HG03039 (cell line): ENCODE measurements around the gene EHMT2.
"Not testable (repeated sequence)": the region's sequence is repeated elsewhere in the genome, so short reads cannot be mapped to it uniquely, and the experiment has no call there.

Source experiments
- ATAC-seq: cut with Tn5 transposase; IDR thresholded peaks from one replicate; pipeline ENCODE4 v1.9.1; 2021; ENCODE audit warnings: mild to moderate bottlenecking, moderate library complexity; ENCODE audit not compliant: unreplicated experiment

The EHMT2 gene

DNA sequence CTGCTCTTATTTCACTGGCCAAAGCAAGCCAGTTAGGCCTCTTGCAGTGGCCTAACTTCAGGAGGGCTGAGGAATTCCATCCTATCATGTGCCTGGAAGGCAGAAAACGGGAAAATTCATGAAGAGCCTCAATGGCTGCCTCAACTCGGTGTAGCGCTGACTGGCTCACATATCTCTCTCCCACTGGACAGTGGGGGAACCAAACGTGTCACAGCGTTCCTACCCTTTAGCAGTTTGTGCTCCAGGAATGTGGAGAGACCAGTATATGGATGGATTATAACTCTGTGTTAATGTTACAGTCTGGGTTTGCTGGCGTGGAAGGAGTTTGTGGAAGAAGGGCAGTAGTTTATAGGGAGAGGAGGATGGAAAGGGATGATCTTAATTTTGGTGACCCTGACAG is 18.3 kb upstream of the EHMT2 start:
- no peak for ATAC-seq

DNA sequence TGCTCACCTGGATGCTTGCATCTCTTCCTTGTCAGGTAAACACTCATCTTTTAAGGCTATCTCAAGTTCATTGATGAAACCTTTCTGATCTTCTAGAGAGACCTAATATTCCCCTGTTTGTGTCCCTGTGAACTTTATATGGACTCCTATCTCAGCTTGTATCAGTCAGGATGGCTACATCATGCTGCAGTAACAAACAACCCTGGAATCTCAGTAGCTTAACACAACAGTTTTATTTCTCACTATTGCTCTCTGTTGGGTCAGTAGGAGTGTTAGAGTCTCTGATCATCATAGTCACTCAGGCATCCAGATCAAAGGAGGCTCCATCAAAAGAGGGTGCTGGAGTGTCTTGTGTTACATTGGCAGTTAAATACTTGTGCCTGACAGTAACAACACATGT is 17.9 kb upstream of the EHMT2 start:
- ATAC-seq = no peak

DNA sequence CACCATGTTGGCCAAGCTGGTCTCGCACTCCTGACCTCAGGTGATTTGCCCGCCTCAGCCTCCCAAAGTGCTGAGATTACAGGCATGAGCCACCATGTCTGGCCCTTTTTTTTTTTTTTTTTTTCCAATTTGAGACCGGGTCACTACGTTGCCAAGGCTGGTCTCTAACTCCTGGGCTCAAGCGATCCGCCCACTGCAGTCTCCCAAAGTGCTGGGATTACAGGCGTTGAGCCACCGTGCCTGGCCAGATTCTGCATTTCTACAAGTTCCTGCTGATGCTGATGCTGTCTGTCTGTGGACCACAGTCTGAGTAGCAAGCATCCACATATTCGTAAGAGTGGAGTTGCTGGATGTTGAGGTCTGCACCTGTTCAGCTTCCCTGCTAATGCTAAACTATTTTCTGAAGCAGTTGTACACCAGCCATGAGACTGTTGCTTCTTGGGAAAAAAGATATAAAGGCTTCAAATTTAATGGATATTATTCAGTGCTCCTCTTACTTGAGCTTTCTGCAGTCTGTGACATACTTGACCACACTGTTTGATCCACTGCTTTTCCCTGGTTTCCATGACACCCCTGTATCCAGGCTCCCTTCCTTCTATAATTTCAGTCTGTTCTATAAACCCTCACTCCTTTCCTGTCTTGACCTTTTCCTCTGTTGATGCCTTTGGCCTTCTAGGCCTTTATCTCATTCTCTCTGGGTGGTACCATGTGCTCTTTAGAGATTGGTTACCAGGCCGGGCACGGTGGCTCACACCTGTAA is 14.5 kb upstream of the EHMT2 start:
- no peak for ATAC-seq

DNA sequence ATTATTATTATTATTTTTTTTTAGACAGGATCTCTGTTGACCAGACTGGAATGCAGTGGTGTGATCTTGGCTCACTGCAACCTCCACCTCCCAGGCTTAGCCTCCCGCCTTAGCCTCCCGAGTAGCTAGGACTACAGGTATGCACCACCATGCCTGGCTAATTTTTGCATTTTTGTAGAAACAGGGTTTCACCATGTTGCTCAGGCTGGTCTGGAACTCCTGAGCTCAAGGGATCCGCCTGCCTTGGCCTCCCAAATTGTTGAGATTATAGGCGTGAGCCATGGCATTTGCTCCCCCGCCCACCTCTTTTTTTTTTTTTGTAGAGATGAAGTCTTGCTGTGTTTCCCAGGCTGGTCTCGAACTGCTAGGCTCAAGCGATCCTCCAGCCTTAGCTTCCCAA is 11.8 kb upstream of the EHMT2 start:
- not testable (repeated sequence) for ATAC-seq

DNA sequence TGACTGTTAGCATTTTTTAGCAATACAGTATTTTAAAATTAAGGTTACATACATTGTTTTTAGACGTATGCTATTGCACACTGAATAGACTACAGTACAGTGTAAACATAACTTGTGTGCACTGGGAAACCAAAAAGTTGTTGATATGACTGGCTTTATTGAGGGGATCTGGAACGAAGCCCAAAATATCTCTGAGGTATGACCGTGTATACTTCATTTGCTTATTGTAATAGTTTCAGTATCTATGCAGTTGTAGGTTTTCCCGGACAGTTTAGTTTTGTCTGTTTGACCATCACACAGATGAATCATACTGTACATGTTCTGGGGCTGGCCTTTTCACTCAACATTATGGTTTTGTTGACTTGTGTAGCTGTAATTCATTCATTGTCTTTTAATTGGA is 11.3 kb upstream of the EHMT2 start:
- peak; percentile 59 for ATAC-seq

DNA sequence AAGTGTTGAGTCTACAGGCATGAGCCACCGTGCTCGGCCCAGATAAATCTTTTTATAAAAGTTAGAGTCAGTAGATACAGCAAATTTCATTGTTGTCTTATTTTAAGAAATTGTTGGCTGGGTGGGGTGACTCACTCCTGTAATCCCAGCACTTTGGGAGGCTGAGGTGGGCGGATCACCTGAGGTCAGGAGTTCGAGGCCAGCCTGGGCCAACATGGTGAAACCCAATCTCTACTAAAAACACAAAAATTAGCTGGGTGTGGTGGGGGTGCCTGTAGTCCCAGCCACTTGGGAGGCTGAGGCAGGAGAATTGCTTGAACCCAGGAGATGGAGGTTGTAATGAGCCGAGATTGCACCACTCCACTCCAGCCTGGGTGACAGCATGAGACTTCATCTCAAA is 10.8 kb upstream of the EHMT2 start:
- not testable (repeated sequence) for ATAC-seq

DNA sequence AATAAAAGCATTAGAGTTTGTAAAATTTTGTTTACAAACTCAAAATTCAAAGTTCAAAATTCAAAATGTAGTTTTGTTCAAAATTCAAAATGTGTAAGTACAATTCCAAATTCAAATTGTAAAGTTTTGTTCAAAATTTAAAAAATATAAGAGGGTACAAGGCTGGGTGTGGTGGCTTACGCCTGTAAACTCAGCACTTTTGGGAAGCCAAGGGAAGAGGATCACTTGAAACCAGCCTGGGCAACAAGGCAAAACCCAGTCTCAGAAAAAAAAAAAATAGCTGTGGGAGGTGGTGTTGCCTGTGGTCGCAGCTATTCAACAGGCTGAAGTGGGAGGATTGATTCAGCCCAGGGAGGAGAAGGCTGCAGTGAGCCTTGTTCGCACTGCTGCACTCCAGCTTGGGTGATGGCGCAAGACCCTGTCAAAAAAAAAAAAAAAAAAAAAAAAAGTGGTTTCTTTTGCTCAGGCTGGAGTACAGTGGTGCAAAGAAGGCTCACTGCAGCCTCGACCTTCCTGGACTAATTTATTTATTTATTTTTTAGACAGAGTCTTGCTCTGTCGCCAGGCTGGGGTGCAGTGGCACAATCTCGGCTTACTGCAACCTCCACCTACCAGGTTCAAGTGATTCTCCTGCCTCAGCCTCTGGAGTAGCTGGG is 9.8 kb upstream of the EHMT2 start:
- ATAC-seq = no peak

DNA sequence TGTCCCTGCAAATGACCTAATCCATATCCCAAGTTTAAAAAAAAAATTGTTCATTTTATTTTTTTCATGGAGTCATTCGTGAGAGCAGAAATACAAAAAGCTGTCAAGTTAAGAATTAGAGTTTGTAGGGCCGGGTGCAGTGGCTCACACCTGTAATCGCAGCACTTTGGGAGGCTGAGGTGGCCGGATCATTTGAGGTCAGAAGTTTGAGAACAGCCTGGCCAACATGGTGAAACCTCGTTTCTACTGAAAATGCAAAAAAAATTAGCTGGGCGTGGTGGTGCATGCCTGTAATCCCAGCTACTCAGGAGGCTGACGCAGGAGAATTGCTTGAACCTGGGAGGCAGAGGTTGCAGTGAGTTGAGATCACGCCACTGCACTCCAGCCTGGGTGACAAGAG is 9.2 kb upstream of the EHMT2 start:
- not testable (repeated sequence) for ATAC-seq

DNA sequence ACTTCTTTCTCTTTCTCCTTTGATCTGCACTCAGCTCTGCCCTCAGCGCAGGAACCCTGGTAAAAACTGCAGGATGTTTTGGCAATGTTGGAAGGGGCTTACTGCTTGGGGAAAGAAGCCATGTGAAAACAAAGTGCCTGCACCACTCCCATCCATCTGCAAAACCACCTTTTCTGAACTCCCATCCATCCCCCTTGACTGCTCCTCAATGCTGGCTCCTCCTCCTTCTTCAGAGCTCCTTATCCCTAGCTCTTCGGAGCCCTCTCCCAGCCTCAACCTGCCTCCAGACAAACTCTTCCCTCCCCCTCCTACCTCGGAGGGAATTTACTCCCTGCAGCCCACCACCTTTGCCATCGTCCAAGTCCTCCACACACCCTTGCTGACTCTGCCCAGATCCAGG is 8.6 kb upstream of the EHMT2 start:
- ATAC-seq = no peak

DNA sequence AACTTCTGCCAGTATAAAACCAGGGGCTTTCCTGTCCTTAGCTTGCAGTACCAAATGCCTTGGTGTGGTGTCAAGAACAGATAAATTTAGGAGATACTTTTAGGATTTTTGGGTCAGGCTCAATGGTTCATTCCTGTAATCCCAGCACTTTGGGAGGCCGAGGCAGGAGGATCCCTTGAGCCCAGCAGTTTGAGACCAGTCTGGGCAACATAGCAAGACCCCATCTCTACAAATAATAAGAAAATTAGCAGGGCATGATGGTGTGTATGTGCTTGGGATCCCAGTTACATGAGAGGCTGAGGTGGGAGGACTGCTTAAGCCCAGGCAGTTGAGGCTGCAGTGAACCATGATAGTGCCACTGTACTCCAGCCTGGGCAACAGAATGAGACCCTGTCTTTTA is 7.5 kb upstream of the EHMT2 start:
- ATAC-seq = no peak

DNA sequence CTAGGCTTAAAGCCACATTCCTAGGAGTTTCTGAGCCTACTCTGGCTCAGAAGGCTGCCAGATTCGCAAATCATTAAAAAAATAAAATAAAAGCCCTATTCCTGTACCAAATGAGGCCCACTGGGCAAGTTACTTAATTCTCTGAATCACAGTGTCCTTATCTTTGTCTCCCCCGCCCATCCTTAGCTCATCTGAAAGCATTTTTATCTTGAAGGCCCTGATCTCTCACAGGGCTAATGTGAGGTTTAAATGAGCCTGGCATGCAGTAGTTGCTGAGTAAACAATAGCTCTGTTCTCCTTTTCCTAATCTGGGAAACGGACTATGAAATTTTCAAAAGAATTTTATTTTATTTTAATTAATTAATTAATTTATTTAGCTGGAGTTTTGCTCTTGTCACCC is 6.5 kb upstream of the EHMT2 start:
- no peak for ATAC-seq

DNA sequence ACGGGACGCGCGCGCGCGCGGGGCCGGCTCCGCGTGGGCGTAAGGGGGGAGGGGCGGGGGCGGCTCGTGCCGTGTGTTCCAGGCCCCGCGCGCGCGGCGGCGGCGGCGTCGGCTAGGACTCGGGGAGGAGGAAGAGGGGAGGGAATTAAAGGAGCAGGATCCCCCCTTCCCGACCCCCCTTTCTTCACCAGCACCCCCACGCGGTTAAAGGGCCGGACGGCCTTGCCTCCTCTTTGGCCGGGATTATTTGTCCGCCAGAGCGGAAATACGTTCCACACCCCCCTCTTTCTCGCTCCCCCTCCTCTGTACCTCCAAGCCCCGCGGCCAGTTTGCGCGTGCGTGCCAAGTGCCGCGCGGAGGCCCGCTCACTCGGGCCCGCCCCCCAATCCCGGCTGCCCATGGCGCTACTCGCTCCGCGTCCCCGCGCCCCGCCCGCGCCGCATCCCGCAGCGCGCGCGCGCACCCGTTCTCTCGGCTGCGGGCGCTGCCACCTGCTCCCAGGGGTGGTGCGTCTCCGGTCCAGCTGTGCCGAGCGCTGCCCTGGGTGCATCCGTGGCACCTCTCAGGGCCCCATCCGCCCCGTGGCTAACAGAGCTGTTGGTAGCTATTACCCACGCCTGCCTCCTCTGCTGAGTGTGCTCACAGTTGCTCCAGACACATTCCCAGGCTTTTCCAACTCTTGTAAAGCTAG is 4.6 kb upstream of the EHMT2 start, which contains the start of gene ZBTB12:
Gene ZBTB12, minus strand, starts transcription at position 134 of the 691 bp plus-strand sequence. CDS start 781 bp downstream, outside the sequence.
- ATAC-seq = peak; percentile 45

DNA sequence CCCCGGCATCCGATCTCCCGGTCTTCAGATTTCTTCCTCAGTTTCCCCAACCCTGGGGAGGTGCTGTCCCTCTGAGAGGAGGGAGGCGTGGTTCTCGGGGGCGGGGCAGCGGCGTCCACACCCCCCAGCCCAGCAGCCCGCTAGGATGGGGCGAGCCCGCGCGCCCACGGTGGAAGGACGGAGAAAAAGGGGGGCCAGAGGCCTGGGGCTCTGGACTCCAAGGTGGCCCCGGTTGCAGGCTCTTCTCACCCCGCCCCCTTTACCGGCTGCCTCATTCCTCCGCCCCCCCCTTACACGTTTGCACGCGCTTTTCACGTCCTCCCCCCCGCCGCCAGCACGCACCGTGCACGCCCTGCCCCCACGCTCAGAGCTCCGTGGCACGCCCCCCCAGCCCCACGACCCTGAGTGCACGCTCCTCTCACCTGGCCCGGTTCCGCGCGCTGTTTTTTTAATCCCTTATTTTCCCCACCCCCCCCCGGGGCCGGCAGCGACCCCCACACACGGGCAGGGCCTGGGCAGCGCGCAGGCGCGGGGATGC is 4.0 kb upstream of the EHMT2 start:
- no peak for ATAC-seq

DNA sequence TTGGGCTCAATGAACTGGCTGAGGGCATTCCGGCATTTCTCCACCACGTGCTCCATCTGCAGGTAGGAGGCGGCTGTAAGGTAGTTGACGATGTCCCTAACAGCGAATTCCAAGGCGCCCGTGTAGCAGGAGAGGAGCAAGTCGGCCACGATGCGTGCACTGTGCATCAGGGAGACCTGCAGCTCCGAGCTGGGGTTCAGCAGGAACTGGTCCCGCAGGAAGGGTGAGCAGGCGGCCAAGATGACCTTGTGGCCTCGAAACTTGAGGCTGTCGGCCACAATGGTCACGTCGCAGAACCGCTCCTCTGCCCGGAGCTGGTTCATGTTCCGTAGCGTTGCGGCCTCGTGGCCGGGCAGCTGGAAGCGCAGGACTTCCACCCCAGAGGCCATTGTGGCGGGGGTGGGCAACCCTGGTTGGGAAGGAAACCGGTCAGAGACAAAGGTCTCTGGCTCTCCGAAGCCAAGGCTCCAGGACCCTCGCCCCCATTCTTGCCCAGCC is 3.5 kb upstream of the EHMT2 start:
- ATAC-seq = no peak

DNA sequence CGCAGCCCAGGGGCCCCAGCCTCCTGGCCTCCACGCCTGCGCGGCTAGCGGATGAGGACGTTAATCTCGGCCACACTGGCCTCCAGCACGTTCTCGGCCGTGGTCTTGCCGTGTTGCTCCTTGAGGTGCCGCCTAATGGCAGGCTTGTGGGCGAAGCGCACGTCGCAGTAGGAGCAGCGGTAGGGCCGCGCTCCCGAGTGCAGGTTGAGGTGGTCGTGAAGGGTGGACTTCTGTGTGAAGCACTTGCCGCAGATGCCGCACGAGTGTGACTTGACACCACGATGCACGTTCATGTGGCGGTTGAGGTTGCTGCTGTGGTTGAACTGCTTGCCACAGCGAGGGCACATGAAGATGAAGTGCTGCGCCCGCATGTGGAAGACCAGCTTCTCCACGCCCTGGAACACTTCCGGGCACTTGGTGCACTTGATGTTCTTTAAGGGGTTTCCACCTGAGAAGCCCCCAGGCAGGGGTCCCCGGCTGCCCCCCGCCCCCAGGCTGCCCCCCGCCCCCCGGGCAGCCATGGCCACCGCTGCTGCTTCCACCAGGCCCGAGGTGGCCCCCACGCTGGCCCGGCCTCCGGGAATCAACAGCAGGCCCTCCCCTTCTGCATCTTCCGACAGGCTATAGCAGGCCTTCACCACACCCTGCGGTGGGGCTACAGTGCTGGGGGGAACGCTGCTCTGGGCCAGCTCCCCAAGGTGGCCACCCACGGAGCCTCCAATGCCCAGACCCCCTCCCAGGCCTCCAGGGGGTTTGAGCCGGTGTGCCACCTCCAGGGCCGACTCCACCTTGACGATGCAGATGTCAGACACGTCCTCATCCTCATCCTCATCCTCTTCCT is 2.6 kb upstream of the EHMT2 start:
- no peak for ATAC-seq

DNA sequence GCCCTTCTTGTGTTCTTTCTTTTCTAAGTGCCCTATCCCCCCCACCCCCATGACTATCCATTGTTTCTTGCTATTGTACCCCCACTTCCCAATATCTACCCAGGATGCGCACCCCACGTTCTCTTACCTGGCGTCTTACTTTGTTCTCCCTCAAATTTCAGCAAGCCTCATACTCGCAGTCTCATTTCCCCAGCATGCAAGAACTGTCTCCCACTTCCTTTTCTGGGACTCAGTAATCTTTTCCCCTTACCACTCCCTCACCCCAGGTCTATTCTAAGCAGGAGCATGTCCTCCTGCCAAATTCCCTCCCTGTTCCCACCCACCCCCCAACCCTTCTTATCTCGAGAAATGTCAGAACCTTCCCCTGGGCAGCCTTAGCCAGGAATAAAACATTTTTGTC is 1.7 kb upstream of the EHMT2 start:
- no peak for ATAC-seq

DNA sequence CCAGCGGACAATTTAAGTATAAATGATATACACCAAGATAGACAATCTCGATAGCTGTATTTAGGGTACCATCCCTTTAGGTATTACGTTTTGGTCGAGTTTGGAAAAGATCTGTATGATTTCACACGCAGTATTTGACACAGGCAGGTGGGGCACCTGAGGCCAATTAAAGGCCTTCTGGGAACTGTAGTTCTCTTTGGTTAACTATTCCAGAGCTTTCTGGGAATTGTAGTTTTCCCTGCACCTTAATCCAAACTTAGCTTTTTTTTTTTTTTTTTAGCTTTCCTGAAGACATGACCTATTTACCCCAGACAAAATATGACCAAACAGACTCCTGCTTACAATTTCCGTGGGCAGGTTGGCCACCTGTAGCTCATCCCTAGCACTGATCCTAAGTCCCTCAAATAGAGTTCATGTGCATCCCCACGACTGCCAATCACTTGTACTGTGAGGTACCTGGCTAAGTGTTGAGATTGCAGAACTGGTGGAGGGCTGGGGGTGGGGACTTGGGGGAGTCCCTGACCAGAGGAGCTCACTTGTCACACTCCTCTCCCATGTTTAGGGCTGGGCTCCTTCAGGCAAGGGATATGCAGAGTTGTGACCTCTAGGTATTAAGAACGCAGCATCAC is 999 bp upstream of the EHMT2 start:
- ATAC-seq = no peak

DNA sequence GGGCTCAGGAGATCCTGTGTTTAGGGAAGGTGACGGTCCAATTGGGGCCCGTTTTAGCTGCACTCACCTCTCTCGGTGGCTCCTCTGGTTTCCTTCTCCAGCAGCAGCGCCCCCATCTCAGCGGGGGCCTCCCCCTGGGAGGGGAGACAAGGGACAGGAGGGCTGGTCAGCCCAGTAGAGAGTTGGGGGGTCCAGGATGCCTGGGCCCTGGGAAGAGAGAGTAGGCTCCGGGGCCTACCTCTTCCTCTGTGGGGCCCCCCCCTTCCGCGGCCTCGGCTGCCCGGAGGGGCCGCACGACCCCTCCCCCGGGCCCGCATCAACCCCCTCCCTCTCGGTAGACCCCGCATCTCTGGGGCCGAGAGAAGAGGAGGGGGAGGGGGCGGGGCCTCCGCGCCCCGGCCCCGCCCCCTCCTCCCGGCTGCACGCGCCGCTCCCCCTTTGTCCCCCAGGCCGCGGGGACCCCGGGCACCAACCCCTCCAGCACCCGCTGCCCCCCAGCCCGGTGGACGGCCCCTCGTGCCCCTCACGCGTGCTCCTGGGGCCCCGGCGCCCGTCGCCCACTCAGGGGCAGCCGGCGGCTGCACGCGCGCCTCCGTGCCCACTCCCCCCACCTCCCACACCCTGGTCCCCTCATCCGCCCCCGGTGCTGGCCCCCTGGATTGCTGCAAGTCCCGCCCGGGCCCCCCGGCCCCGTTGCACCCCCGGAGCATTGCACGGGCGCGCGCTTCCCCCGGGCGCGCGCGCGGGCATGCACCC is 464 bp downstream of the EHMT2 start:
- peak; percentile 6 for ATAC-seq

DNA sequence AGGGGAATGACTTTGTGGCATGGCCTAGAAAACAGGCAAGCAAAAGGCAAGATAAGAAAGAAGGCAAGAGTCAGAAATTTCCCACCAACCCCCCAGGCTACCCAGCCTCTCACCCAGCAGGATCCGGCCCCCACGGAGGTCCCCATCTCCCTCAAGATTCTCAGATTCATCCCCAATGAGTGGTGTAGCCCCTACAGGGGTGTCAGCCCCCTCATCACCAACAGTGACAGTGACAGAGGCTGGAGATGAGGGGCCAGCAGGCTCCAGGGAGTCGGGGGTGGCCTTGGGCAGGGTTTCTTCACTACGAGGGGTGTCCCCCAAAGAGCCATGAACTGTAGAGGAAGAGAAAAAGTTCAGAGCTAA is 1.0 kb downstream of the EHMT2 start:
- ATAC-seq = no peak

DNA sequence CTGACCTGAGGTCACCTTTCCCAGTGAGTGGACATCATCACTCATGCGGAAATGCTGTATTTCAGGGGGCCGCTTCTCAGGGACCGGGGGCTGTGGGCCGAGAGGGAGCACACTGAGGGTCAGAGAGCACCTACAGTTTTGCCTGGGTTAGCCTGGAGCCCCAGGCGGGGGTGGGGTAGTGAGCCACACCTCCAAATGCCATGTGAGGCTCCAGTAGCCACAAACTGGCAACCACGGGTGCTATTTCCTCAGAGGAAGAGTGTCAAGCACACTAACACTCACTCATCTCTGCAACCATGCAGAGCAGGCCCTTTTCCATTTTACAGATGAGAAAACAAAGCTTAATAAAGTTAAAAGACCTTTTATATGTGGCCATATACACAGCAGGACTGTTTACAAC is 4.7 kb downstream of the EHMT2 start:
- ATAC-seq = no peak
